Right lung (tissue), 5 donors: Measurements from ENCODE around the gene PTK7. TPM values are rescaled to one million over a fixed set of nuclear protein-coding genes. Genes with fewer than 3 reads are reported as not detected.

Experiments
- DNase-seq, 2 donors: peaks; one replicate each; pipeline ENCODE4 v3.0.0-alpha.2; 2013
- polyA plus RNA-seq, 5 donors: library from polyadenylated mRNA; unstranded; fragments of 120-200 nt; gene quantifications; one replicate each; pipeline versions ENCODE4 v1.2.1 to v1.2.3, GENCODE V29; 2013; ENCODE audit warnings: inconsistent platforms in 1 of 5, low replicate concordance in 1 of 5; ENCODE audit not compliant: insufficient read length in 5 of 5, insufficient read depth in 1 of 5

The PTK7 gene
- polyA plus RNA-seq, 5 donors, result 232 to 304 (median 271) TPM

- DNase-seq, result no peak
Measured at GRCh38 chr6:43203029-43203717, 127.1 kb downstream of the PTK7 start.

GRCh38 chr6:43203718-43204095 is 127.6 kb downstream of the PTK7 start:
- no peak for DNase-seq

GRCh38 chr6:43204271-43205105 is 128.4 kb downstream of the PTK7 start:
- DNase-seq, result no peak

GRCh38 chr6:43205849-43206248 is 129.7 kb downstream of the PTK7 start:
- no peak for DNase-seq

GRCh38 chr6:43207286-43207685 is 131.2 kb downstream of the PTK7 start:
- no peak for DNase-seq

Other genes with a start within 250 kb of the PTK7 start
- gene RPL7L1, start 196.7 kb upstream of the PTK7 start, polyA plus RNA-seq, result 100 to 1,000 TPM in 4 of 5 donors, 10 to 100 TPM in 1; 95.2 to 119 (median 111) TPM
- 1 to 10 TPM in 1 of 5 donors, under 1 TPM in 4; 0.28 to 1.1 (median 0.55) TPM for gene PTCRA, start 160.3 kb upstream of the PTK7 start, polyA plus RNA-seq
- 10 to 100 TPM; 47.1 to 73.0 (median 66.2) TPM for gene CNPY3, start 146.8 kb upstream of the PTK7 start, polyA plus RNA-seq
- gene GNMT, start 115.6 kb upstream of the PTK7 start, polyA plus RNA-seq, result 1 to 10 TPM in 4 of 5 donors, under 1 TPM in 1; 0.83 to 1.6 (median 1.3) TPM
- gene PEX6, start 97.1 kb upstream of the PTK7 start, polyA plus RNA-seq, result 10 to 100 TPM; 12.8 to 23.9 (median 17.8) TPM
- gene PPP2R5D, start 91.7 kb upstream of the PTK7 start, polyA plus RNA-seq, result 10 to 100 TPM; 60.3 to 71.3 (median 64.4) TPM
- gene MEA1, start 62.4 kb upstream of the PTK7 start, polyA plus RNA-seq, result 10 to 100 TPM; 77.5 to 90.4 (median 86.1) TPM
- 100 to 1,000 TPM in 3 of 5 donors, 10 to 100 TPM in 2; 94.1 to 113 (median 101) TPM for gene KLHDC3, start 62.1 kb upstream of the PTK7 start, polyA plus RNA-seq
- 10 to 100 TPM; 45.7 to 51.6 (median 50.2) TPM for gene RRP36, start 54.7 kb upstream of the PTK7 start, polyA plus RNA-seq
- gene CUL7, start 22.5 kb upstream of the PTK7 start, polyA plus RNA-seq, result 10 to 100 TPM; 33.6 to 51.1 (median 42.4) TPM
- 10 to 100 TPM; 35.8 to 54.1 (median 43.8) TPM for gene MRPL2, start 16.9 kb upstream of the PTK7 start, polyA plus RNA-seq
- 10 to 100 TPM; 44.0 to 59.8 (median 45.1) TPM for gene KLC4, start 16.7 kb upstream of the PTK7 start, polyA plus RNA-seq
- gene SRF, start 95.0 kb downstream of the PTK7 start, polyA plus RNA-seq, result 10 to 100 TPM; 20.5 to 31.5 (median 27.1) TPM
- gene CUL9, start 105.9 kb downstream of the PTK7 start, polyA plus RNA-seq, result 10 to 100 TPM; 32.2 to 40.3 (median 37.6) TPM
- gene DNPH1, start 153.2 kb downstream of the PTK7 start, polyA plus RNA-seq, result 10 to 100 TPM; 21.3 to 44.9 (median 28.6) TPM
- gene TTBK1, start 167.2 kb downstream of the PTK7 start, polyA plus RNA-seq, result under 1 TPM; 0.27 to 0.87 (median 0.56) TPM
- under 1 TPM in 4 of 5 donors, not detected in 1; 0.17 to 0.39 (median 0.24) TPM for gene SLC22A7, start 221.9 kb downstream of the PTK7 start, polyA plus RNA-seq
- gene CRIP3, start 232.5 kb downstream of the PTK7 start, polyA plus RNA-seq, result 1 to 10 TPM; 3.1 to 6.2 (median 3.9) TPM